ENCODE results near the gene FCRLB.
A peak's percentile ranks its signal among the peaks of the same experiment; 100 is the strongest.
"Not testable (repeated sequence)": the region's sequence is repeated elsewhere in the genome, so short reads cannot be mapped to it uniquely, and the experiment has no call there.

FCRLB gene

GRCh38 chr1:161721738-161722343 is 497 bp downstream of the FCRLB start:
- H3K4me1 ChIP-seq = peaks cover 48% of the 10 kb centered on the region
- no peak overlapping the region for H3K4me3 ChIP-seq
- no peaks in the 10 kb centered on the region for H3K36me3 ChIP-seq
- H3K4me2 ChIP-seq = no peak overlapping the region
- H3K9ac ChIP-seq = no peak overlapping the region
- no peak overlapping the region for H3K27ac ChIP-seq
- TF ChIP-seq Cebpa-rat (IDR thresholded peaks at IDR 0.05) = no peak
- no peaks in the 10 kb centered on the region for H4K20me1 ChIP-seq
- no peaks in the 10 kb centered on the region for H3K9me3 ChIP-seq
- H3K27me3 ChIP-seq = no peaks in the 10 kb centered on the region

GRCh38 chr1:161722406-161722805 is 1.1 kb downstream of the FCRLB start:
- Histone ChIP-seq H3K9me3 (no peaks in the 10 kb centered on the region), H3K36me3 (no peaks in the 10 kb centered on the region), H3K9ac (no peak overlapping the region), H3K4me3 (no peak overlapping the region), H4K20me1 (no peaks in the 10 kb centered on the region), H3K4me1 (peaks cover 50% of the 10 kb centered on the region), H3K27me3 (no peaks in the 10 kb centered on the region), H3K27ac (no peak overlapping the region), H3K4me2 (no peak overlapping the region)
- TF ChIP-seq Cebpa-rat (IDR thresholded peaks at IDR 0.05) = no peak

GRCh38 chr1:161723459-161724141 is 2.3 kb downstream of the FCRLB start:
- Histone ChIP-seq H3K4me2 (no peak overlapping the region), H3K27me3 (no peaks in the 10 kb centered on the region), H3K36me3 (no peaks in the 10 kb centered on the region), H3K27ac (no peak overlapping the region), H3K4me1 (peaks cover 46% of the 10 kb centered on the region), H3K9me3 (no peaks in the 10 kb centered on the region), H3K9ac (no peak overlapping the region), H3K4me3 (no peak overlapping the region), H4K20me1 (no peaks in the 10 kb centered on the region)
- TF ChIP-seq Cebpa-rat (IDR thresholded peaks at IDR 0.05) = no peak

GRCh38 chr1:161725258-161725907 is 4.0 kb downstream of the FCRLB start:
- not testable (repeated sequence) for H3K36me3 ChIP-seq, H3K9me3 ChIP-seq, H3K27me3 ChIP-seq, H4K20me1 ChIP-seq
- peak overlapping the region; percentile 89 for H3K27ac ChIP-seq
- H3K4me3 ChIP-seq = peak overlapping the region; percentile 89
- H3K9ac ChIP-seq = peak overlapping the region; percentile 88
- H3K4me2 ChIP-seq = peak overlapping the region; percentile 96
- H3K4me1 ChIP-seq = peaks cover 28% of the 10 kb centered on the region

- Histone ChIP-seq H3K4me3 (peak overlapping the region; percentile 89), H3K36me3 (no peaks in the 10 kb centered on the region), H4K20me1 (no peaks in the 10 kb centered on the region), H3K27me3 (no peaks in the 10 kb centered on the region), H3K4me2 (peak overlapping the region; percentile 96), H3K9ac (peak overlapping the region; percentile 88), H3K27ac (peak overlapping the region; percentile 89), H3K4me1 (peaks cover 26% of the 10 kb centered on the region), H3K9me3 (no peaks in the 10 kb centered on the region)
- TF ChIP-seq Cebpa-rat (IDR thresholded peaks at IDR 0.05) = no peak
These were observed 4.6 kb downstream of the FCRLB start for GRCh38 chr1:161725908-161726472.

- H3K4me3 ChIP-seq = peak overlapping the region; percentile 89
- H3K27me3 ChIP-seq = no peaks in the 10 kb centered on the region
- no peaks in the 10 kb centered on the region for H3K9me3 ChIP-seq
- no peaks in the 10 kb centered on the region for H4K20me1 ChIP-seq
- peaks cover 26% of the 10 kb centered on the region for H3K4me1 ChIP-seq
- peak overlapping the region; percentile 88 for H3K9ac ChIP-seq
- no peak for TF ChIP-seq Cebpa-rat (IDR thresholded peaks at IDR 0.05)
- peak overlapping the region; percentile 89 for H3K27ac ChIP-seq
- H3K4me2 ChIP-seq = peak overlapping the region; percentile 96
- no peaks in the 10 kb centered on the region for H3K36me3 ChIP-seq
These were observed 5.3 kb downstream of the FCRLB start for GRCh38 chr1:161726473-161727255.

- Histone ChIP-seq H3K4me1 (peaks cover 26% of the 10 kb centered on the region), H3K36me3 (no peaks in the 10 kb centered on the region), H3K9me3 (no peaks in the 10 kb centered on the region), H3K4me2 (peak overlapping the region; percentile 96), H3K4me3 (peak overlapping the region; percentile 89), H3K9ac (peak overlapping the region; percentile 77), H3K27me3 (no peaks in the 10 kb centered on the region), H4K20me1 (no peaks in the 10 kb centered on the region), H3K27ac (peak overlapping the region; percentile 75)
- TF ChIP-seq Cebpa-rat (IDR thresholded peaks at IDR 0.05) = no peak
These were observed 6.0 kb downstream of the FCRLB start for GRCh38 chr1:161727256-161727924.

- Histone ChIP-seq H3K9me3 (no peaks in the 10 kb centered on the region), H3K27me3 (no peaks in the 10 kb centered on the region), H3K36me3 (no peaks in the 10 kb centered on the region), H4K20me1 (no peaks in the 10 kb centered on the region), H3K4me1 (peaks cover 26% of the 10 kb centered on the region), H3K27ac (no peak overlapping the region), H3K4me2 (no peak overlapping the region), H3K9ac (no peak overlapping the region), H3K4me3 (no peak overlapping the region)
- no peak for TF ChIP-seq Cebpa-rat (IDR thresholded peaks at IDR 0.05)
These were observed 7.3 kb downstream of the FCRLB start for GRCh38 chr1:161728376-161729226.

All from BLaER1 (cell line).